Neural cell (in vitro differentiated cells): Measurements from ENCODE around the gene INPP1.

Experiments
- EZH2 ChIP-seq: fragments of 200-600, 300-800 bp; shearing (Covaris generic), sonication (generic); IDR thresholded peaks from 2 replicates; pipeline ENCODE4 v1.6.1; 2014; ENCODE audit warnings: antibody characterized with exemption, low read length, borderline replicate concordance, mild to moderate bottlenecking; ENCODE audit not compliant: insufficient read depth, poor library complexity, severe bottlenecking
- MXI1 ChIP-seq: fragments of 450-650 bp; conservative IDR thresholded peaks from 2 replicates; pipeline ENCODE4 v1.6.1; 2014; ENCODE audit warnings: antibody characterized with exemption, mild to moderate bottlenecking; ENCODE audit not compliant: poor library complexity, severe bottlenecking
- POLR2AphosphoS5 ChIP-seq: IDR thresholded peaks from 2 replicates; pipeline ENCODE4 v1.6.1; 2012
- TAF1 ChIP-seq: IDR thresholded peaks from 2 replicates; pipeline ENCODE4 v1.6.1; 2012; ENCODE audit warnings: low read depth
- TF ChIP-seq, protein P1 (sequence below): fragments of 450-650 bp; IDR thresholded peaks from 2 replicates; pipeline ENCODE4 v1.5.1; 2014; ENCODE audit warnings: antibody characterized with exemption, mild to moderate bottlenecking, moderate library complexity; ENCODE audit not compliant: poor library complexity, severe bottlenecking

DNA sequence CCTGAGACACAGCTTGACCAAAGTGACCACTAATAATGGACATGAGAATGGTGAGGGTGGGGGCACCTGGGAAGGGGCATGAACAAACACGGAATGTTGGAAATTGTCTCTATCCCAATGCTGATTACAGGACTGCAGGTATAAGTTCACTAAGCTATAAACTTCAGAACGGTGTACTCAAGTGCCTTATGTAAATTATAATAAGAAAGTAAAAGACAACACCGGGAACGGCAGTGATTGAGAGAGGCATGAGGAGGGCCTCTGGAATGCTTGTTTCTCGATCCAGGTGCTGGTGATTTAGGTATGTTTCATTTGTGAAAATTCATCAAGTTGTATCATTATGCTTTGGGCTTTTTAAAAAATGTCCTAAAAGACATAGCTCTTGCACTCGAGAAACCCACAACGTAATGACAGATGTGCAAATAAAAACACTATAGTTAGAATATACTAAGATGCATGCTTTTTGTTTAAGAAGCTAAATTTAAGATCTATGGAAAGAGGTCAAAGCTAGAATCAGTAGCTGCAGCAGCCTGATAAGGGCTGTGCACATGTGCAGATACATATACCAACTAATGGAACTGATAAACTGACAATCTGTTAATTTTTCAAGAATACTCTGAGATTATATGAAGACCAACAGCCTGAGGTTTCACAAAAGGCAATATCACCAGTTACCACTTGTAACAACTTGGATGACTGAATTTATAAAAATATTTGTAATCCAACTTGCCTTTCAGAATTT lies 31.3 kb upstream of the INPP1 start:
- TF ChIP-seq TAF1 = no peak
- TF ChIP-seq, protein P1, sequence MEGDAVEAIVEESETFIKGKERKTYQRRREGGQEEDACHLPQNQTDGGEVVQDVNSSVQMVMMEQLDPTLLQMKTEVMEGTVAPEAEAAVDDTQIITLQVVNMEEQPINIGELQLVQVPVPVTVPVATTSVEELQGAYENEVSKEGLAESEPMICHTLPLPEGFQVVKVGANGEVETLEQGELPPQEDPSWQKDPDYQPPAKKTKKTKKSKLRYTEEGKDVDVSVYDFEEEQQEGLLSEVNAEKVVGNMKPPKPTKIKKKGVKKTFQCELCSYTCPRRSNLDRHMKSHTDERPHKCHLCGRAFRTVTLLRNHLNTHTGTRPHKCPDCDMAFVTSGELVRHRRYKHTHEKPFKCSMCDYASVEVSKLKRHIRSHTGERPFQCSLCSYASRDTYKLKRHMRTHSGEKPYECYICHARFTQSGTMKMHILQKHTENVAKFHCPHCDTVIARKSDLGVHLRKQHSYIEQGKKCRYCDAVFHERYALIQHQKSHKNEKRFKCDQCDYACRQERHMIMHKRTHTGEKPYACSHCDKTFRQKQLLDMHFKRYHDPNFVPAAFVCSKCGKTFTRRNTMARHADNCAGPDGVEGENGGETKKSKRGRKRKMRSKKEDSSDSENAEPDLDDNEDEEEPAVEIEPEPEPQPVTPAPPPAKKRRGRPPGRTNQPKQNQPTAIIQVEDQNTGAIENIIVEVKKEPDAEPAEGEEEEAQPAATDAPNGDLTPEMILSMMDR = no peak
- no peak for TF ChIP-seq MXI1
- no peak for TF ChIP-seq EZH2
- no peak for TF ChIP-seq POLR2AphosphoS5
